ENCODE results near the gene DVL3.

Gene DVL3

GRCh38 chr3:184176377-184177330 is 21.5 kb downstream of the DVL3 start:
- no peak for DNase-seq (ENCODE audit: low read depth)

- DNase-seq (ENCODE audit: low read depth) = no peak
These were observed 22.2 kb downstream of the DVL3 start for GRCh38 chr3:184177331-184177731.

GRCh38 chr3:184177767-184178306 is 22.7 kb downstream of the DVL3 start:
- no peak for DNase-seq (ENCODE audit: low read depth)

- no peak for DNase-seq (ENCODE audit: low read depth)
These were observed 23.5 kb downstream of the DVL3 start for GRCh38 chr3:184178521-184179138.

GRCh38 chr3:184180165-184180564 is 25.0 kb downstream of the DVL3 start:
- DNase-seq (ENCODE audit: low read depth) = no peak

GRCh38 chr3:184181596-184181995 is 26.4 kb downstream of the DVL3 start:
- no peak for DNase-seq (ENCODE audit: low read depth)

- no peak for DNase-seq (ENCODE audit: low read depth)
These were observed 28.5 kb downstream of the DVL3 start for GRCh38 chr3:184183679-184184078.

GRCh38 chr3:184184546-184185230 is 29.5 kb downstream of the DVL3 start:
- no peak for DNase-seq (ENCODE audit: low read depth)

GRCh38 chr3:184185461-184186183 is 30.4 kb downstream of the DVL3 start:
- peak; percentile 99 for DNase-seq (ENCODE audit: low read depth)

- no peak for DNase-seq (ENCODE audit: low read depth)
These were observed 31.2 kb downstream of the DVL3 start, which contains the start of gene ABCF3 for GRCh38 chr3:184186184-184186901. Gene ABCF3 (plus strand): TSS chr3:184186199. CDS start chr3:184186208, 9 bp downstream.

GRCh38 chr3:184186902-184187207 is 31.7 kb downstream of the DVL3 start:
- DNase-seq (ENCODE audit: low read depth) = no peak

GRCh38 chr3:184188080-184188479 is 32.9 kb downstream of the DVL3 start:
- DNase-seq (ENCODE audit: low read depth) = no peak

- no peak for DNase-seq (ENCODE audit: low read depth)
These were observed 34.2 kb downstream of the DVL3 start for GRCh38 chr3:184189421-184189820.

- no peak for DNase-seq (ENCODE audit: low read depth)
These were observed 37.7 kb downstream of the DVL3 start for GRCh38 chr3:184192889-184193288.

GRCh38 chr3:184193991-184194539 is 38.9 kb downstream of the DVL3 start:
- no peak for DNase-seq (ENCODE audit: low read depth)

- DNase-seq (ENCODE audit: low read depth) = no peak
These were observed 41.4 kb downstream of the DVL3 start for GRCh38 chr3:184196536-184196935.

- no peak for DNase-seq (ENCODE audit: low read depth)
These were observed 43.3 kb downstream of the DVL3 start for GRCh38 chr3:184198509-184198908.

- no peak for DNase-seq (ENCODE audit: low read depth)
These were observed 45.6 kb downstream of the DVL3 start for GRCh38 chr3:184200825-184201224.

- DNase-seq (ENCODE audit: low read depth) = no peak
These were observed 48.3 kb downstream of the DVL3 start for GRCh38 chr3:184203526-184203925.

- DNase-seq (ENCODE audit: low read depth) = no peak
These were observed 54.2 kb downstream of the DVL3 start for GRCh38 chr3:184209146-184209923.
